ENCODE results near the gene BCKDK.

The BCKDK gene

DNA sequence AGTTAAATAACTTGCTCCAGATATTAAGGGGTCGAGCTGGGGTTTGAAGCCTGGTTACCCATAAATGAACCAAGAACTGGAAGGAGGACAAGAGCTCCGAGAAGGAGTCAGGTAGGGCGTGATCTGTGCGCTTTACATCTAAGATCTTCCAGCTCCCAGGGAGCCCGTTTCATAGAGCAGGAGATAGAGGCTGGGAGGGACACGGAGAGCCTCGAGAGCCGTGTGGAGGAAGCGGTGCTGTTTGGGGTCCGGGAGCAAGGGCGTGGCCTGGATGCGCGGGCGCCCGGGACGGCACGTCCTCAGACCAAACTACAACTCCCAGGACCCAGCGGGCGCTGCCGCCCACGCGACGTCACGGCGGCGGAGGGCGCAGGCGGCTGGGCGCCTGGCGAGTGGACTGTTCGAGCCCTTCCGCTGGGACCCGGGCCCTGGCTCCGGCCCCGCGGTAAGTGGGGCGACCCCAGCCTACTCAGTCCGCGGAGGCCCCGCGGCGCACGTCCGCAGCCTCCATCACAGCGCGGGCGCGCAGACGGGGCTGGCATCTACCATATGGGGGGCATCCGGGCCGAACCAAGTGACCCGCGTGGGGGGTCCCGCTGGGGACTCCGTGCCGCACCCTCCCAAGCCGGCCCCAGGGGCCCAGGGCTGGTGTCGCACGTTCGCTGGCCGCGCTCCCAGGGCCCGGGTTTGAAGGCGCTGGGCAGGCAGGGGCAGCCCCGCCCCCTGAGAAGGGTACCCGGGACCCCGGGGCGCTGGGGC, at the start of gene BCKDK:
Gene BCKDK (plus strand): TSS at position 352 of the 759 bp plus-strand sequence. CDS start 838 bp downstream, outside the sequence.
- DNase-seq (ENCODE audit: low read depth): peak; percentile 49

DNA sequence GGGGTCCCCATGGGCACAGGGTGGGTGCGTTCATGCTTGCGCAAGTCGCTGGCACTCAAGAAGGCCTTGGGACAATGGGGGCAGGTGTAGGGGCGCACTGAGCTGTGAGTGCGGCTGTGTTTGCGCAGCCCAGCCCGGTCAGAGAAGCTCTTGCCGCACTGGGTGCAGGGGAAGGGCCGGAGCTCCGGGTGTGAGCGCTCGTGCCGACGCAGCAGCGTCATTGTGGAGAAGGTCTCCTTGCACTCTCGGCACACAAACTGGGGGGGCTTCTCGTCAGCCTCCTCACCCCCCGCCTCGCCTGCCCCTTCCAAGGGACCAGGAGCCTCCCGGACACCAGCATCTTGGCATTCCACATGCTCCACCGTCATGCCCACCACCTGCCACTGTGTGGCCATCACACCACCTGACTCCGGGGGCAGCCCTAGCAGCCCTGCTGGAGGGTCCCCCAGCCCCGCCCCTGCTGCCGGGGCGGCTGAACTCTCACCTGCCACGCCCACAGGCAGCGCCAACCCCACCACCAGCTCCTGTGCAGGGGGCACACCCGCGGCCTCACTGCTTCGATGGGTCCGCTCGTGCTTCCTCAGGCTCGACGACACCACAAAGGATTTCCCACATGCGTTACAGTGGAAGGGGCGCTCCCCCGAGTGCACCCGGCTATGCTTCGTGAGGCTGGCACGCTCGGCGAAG, 46.9 kb upstream of the BCKDK start:
- no peak for DNase-seq (ENCODE audit: low read depth)

DNA sequence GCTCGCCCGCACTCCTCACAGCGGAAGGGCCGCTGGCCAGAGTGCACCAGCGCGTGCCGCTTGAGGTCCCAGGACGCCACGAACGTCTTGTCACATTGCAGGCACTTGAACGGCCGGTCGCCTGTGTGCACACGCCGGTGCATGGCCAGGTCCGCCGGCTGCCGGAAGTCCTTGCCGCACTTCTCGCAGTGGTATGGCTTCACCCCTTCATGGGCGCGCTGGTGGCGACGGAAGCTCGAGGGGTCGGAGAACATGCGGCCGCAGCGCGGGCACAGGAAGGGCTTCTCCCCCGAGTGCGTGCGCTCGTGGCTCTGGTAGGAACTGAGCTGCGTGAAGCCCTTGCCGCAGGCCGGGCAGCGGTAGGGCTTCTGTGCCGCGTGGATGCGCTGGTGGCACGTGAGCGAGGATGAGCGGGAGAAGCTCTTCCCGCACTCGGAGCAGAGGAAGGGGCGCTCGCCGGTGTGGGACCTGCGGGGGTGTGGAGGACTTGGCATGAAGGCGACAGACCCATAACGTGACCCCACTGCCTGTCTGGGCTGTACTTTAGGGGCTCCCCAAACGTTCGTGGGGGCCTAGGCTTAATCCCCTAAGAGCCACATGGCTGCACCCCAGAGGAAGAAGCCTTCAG, 46.3 kb upstream of the BCKDK start:
- DNase-seq (ENCODE audit: low read depth): no peak

DNA sequence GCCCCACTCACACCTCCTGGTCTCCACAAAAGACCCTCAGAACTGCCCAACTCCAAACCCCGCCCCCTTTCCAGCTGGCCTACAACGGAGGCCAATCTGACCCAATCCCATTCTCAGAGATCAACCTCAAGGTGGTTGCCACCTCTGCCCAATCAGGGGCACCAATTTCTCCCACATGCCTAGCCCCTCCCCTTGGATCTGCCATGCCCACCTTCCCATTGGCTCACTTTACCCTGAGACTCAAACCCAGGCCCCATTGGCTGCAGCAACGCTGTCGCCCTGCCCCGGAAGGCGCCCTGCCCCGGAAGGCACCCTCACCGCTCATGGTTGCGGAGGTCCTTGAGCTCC, 44.7 kb upstream of the BCKDK start:
- no peak for DNase-seq (ENCODE audit: low read depth)

DNA sequence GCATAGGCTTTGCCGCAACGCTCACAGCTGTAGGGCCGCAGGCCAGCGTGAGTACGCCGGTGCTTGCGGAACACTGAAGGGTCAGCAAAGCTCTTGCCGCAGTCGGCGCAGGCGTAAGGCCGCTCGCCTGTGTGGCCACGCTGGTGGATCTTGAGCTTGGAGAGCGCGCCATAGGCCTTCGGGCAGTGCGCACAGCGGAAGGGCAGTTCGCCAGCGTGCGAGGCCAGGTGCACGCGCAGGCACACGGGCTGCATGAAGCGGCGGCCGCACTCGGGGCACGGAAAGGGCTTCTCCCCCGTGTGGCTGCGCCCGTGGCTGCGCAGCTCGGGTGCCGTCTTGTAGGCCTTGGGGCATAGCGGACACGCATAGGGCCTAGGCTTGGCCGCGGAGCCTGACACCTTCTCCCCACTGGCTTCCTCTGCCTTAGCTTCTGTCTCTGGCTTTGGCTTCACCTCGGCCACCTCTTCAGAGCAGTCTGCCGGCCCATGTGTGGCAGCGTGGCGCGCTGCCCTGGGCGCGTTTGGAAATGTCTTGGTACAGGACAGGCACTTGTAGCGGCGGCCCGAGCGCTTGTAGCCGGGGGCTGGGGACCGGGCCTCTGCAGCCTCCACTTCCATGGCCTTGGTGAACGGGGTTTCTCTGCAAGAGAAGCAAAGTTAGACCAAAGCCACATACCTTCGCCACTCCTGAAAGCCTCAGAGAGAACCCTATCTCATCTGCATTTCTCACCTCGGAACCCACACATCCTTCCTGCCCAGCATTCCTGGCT, 44.2 kb upstream of the BCKDK start:
- no peak for DNase-seq (ENCODE audit: low read depth)

DNA sequence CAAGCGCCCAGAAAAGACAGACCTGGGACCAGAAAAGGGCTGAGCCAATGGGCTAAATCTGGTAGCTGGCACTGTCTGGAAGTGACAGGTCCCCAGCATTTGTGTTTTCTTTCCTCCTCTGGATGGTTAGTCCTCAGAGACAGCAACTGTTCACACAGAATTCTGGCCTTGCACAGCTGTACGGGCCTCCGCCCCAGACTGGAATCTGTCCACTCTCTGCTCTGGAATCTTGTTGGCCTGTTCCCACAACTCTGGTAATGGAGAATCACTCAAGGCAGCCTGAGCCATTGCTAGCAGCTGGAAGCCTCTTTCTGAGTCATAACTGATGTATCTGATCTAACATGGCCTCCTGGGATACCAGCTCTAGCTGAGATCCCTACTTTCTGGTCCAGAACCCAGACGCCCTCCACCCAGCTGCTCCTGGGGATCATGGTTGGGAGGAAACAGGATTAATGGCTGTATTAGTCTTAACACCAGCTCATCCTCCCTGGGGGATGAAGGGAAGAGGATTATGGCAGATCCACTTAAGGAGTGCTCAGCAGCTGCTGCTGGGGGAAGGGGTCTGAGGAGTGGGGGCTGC, 43.2 kb upstream of the BCKDK start:
- DNase-seq (ENCODE audit: low read depth): no peak

DNA sequence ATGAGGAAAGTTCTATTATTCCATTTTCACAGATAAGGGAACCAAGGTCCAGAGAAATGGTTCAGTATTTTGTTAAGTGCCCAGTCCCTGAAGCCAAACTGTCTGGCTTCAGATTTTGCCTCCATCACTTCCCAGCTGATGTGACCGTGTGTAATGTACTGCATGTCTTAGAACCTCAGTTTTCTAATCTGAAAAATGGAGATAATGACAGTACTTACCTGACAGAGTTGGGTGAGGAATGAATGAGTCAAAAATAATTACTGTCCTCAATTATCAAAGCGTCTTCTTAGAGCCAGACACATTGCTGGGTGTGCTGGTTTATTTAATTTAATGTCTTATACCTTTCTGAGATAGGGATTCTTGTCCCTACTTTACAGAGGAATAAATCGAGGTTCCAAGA, 40.8 kb upstream of the BCKDK start:
- DNase-seq (ENCODE audit: low read depth): no peak

DNA sequence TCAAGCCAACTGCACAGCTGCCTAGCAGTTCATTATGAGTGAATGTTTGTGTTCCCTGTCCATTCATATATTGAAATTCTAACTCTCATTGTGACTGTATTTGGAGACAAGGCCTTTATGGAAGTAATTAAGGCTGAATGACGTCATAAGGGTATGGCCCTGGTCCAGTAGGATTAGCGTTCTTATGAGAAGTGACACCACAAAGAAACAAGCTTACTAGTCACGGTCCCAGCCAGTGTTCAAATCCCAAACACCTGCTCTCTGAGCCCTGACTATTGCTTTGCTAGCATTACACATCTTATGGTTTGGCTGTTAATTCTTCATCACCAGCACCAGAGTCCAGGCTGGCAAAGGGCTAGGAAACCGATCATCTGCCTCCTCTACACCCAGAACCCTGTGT, 36.3 kb upstream of the BCKDK start:
- no peak for DNase-seq (ENCODE audit: low read depth)

DNA sequence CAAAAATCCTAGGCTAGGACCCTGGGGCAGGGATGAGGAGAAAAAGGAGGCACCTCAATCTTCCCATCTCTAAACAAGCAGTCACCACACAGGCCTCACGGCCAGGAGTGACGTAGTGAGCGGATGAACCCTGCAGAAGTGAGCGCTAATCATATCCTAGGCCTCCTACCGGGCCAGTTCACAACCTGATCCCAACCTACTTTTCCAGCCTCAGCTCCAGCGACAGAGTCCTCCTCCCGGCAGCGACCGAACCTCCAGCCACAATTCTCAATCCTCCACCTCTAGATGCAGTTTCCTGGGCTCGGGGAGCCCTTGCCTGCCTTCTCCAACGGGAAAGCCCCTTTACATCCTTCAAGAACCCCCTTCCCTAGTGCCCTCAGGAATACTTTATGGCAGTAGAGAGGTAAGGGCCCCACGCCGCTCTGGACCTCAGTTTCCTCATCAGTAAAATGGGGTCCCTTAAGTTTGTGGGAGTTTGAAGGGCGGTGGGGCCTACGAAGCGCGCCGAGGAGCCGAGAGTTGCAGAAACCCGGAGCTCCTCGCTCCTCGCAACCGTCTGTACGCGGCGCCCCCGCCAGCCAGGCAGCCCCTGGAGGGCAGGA, 35.5 kb upstream of the BCKDK start:
- DNase-seq (ENCODE audit: low read depth): no peak

DNA sequence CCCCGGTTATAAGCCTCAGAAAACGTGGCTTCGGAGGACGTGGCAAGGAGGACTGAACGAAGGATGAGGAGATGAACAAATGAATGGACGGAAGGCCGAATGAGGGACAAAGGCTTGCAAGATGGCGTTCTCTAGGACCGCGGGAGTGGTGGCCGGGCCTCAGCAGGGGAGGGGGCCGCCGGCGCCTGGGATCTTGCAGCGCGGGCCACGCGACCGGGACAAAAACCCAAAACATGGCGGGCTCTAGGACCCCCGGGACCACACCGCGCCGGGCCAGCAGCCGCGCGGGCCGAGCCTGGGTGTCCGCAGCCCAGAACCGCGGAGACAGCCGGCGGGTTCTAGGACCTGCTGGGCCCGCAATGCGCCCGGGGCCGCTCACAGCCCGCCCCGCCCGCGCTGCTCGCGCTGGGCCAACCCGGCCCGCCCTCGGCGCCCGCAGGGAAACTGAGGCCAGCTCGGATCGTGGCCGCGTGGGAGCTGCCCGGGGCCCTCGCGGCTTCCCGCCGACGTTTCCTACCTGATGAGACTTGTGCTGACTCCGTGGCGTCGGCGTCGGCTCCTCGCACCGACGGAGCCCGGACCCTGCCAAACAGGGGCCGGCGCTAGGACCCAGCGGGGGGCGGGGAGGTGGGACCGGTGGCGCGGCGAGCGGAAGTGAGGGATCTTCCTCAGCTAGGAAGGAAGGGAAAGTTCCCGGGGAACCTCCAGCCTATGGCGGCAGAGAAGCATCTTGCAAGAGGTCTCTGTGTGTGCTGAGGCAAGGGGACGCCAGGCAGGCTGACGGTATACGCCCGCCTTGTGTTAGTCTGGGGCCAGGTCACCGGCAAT, 34.8 kb upstream of the BCKDK start:
- DNase-seq (ENCODE audit: low read depth): peak; percentile 85

DNA sequence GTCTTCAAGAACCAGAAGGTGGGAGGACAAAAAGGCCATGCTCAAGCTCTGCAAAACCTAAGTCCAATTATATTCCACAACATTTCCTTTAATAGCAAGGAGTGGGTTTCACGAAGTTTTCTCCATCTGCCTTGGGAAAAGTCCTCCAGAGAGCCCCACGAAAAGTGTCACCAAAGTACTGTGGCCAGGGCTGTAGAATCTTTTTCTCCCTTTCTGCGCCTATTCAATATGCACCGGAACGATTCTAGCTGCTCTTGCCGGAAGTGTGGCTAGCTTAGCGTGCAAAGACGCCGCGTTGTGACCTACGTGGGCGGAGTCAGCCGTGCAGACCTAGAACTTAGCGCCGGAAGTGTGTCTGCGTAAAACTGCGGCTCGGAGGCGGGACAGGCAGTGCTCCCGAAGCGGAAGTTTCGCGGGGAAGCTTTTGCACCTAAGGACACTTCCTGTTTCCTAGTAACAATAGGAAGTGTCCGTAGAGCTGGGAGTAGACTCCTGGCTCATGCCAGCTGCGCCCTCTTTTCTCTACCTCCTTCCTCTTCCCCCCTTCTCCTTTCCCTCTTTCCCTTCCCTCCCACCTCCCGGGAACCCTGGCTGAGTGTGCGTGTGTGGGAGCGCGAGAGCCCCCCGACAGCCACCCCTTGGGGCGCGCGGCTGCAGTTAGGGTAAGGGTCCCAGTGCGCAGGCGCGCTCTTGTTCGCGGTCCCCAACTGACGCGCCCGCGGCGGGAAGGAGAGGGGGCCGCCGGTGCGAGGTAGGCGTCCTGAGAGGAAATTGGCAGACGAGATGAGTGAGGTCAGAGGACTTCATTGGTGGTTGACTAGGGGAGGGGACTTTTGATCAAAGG, 34.0 kb upstream of the BCKDK start, which contains the start of the genes ZNF646 and ZNF668:
Gene ZNF646 (plus strand): TSS at position 453 of the 844 bp plus-strand sequence. CDS start 1,903 bp downstream, outside the sequence.
Gene ZNF668 (minus strand): TSS at position 271 of the 844 bp plus-strand sequence. CDS start 9,781 bp downstream, outside the sequence.
- DNase-seq (ENCODE audit: low read depth): peak; percentile 95

DNA sequence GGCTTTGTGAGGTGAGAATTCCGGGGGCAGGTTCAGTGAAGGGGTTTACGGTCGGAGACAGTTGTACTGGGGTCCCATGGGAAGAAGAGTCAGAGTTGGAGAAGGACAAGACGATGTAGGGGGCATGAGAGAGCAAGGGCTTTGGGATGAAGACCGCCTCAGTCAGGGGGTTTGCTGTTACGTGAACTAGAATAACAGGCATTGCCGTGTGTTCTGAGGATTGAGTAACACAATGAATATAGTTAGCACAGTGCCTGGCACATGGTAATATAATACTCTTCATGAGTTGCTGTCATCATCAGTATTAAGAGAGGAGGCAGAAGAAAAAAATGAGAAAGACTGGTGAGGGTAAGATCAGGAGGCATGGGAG, 33.4 kb upstream of the BCKDK start:
- DNase-seq (ENCODE audit: low read depth): no peak

DNA sequence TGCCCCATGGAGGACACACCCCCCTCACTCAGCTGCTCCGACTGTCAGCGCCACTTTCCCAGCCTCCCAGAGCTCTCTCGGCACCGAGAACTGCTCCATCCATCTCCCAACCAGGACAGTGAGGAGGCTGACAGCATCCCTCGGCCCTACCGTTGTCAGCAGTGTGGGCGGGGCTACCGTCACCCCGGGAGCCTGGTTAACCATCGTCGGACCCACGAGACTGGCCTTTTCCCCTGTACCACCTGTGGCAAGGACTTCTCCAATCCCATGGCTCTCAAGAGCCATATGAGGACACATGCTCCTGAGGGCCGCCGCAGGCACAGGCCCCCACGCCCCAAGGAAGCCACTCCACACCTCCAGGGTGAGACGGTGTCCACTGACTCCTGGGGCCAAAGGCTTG, 31.9 kb upstream of the BCKDK start:
- no peak for DNase-seq (ENCODE audit: low read depth)

DNA sequence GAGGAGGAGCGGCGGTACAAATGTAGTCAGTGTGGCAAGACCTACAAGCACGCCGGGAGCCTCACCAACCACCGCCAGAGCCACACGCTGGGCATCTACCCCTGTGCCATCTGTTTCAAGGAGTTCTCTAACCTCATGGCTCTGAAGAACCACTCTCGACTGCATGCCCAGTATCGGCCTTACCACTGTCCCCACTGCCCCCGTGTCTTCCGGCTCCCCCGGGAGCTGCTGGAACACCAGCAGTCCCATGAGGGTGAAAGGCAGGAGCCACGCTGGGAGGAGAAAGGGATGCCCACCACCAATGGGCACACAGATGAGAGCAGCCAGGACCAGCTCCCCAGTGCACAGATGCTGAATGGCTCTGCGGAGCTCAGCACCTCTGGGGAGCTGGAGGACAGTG, 31.2 kb upstream of the BCKDK start:
- DNase-seq (ENCODE audit: low read depth): no peak

DNA sequence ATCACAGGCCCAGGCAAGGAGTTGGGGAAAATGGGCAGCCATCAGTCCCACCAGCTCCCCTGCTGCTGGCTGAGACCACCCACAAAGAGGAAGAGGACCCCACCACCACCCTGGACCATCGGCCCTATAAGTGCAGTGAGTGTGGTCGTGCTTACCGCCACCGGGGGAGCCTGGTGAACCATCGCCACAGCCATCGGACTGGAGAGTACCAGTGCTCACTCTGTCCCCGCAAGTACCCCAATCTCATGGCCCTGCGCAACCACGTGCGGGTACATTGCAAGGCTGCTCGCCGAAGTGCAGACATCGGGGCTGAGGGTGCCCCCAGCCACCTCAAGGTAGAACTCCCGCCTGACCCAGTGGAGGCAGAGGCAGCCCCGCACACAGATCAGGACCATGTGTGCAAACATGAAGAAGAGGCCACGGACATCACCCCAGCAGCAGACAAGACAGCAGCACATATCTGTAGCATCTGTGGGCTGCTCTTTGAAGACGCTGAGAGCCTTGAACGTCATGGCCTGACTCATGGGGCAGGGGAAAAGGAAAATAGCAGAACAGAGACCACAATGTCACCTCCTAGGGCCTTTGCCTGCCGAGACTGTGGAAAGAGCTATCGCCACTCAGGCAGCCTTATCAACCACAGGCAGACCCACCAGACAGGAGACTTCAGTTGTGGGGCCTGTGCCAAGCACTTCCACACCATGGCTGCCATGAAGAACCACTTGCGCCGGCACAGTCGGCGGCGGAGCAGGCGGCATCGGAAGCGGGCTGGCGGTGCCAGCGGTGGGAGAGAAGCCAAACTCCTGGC, 30.4 kb upstream of the BCKDK start:
- DNase-seq (ENCODE audit: low read depth): no peak

DNA sequence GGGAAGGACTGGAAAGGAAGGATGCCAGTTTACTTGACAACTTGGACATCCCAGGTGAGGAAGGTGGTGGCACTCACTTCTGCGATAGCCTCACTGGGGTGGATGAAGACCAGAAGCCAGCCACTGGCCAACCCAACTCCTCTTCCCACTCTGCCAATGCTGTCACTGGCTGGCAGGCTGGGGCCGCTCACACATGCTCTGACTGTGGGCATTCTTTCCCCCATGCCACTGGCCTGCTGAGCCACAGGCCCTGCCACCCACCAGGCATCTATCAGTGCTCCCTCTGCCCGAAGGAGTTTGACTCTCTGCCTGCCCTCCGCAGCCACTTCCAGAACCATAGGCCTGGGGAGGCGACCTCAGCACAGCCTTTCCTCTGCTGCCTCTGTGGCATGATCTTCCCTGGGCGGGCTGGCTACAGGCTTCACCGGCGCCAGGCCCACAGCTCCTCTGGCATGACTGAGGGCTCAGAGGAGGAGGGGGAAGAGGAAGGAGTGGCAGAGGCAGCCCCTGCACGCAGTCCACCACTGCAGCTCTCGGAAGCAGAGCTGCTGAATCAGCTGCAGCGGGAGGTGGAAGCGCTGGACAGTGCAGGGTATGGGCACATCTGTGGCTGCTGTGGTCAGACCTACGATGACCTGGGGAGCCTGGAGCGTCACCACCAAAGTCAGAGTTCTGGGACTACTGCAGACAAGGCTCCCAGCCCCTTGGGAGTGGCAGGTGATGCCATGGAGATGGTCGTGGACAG, 29.4 kb upstream of the BCKDK start:
- no peak for DNase-seq (ENCODE audit: low read depth)

DNA sequence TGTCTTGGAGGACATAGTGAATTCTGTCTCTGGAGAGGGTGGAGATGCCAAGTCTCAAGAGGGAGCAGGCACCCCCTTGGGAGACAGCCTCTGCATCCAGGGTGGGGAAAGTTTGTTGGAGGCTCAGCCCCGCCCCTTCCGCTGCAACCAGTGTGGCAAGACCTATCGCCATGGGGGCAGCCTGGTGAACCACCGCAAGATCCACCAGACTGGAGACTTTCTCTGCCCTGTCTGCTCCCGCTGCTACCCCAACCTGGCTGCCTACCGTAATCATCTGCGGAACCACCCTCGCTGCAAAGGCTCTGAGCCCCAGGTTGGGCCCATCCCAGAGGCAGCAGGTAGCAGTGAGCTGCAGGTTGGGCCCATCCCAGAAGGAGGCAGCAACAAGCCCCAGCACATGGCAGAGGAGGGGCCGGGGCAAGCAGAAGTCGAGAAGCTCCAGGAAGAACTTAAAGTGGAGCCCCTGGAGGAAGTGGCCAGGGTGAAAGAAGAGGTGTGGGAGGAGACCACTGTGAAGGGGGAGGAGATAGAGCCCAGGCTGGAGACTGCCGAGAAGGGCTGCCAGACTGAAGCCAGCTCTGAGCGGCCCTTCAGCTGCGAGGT, 28.7 kb upstream of the BCKDK start:
- DNase-seq (ENCODE audit: low read depth): no peak

Data from stimulated activated CD8-positive, alpha-beta memory T cell treated with anti-CD3 and anti-CD28 coated beads, Interleukin-7, amount 100 ng/mL, for 24 hours (primary cell).